Transverse colon (tissue), 4 donors: ENCODE data around the gene TTLL12.

Experiments used
- EP300 ChIP-seq: sonication (generic); formaldehyde crosslinking; IDR thresholded peaks from one replicate; pipeline ENCODE4 v1.6.1; 2017; ENCODE audit warnings: antibody characterized with exemption, low read depth
- POLR2A ChIP-seq: fragments of 450-650 bp; IDR thresholded peaks from one replicate; pipeline ENCODE4 v1.6.1; 2016; ENCODE audit warnings: antibody characterized with exemption, mild to moderate bottlenecking, moderate library complexity
- POLR2AphosphoS5 ChIP-seq, 3 donors: sonication (generic); formaldehyde crosslinking; IDR thresholded peaks; one replicate each; pipeline ENCODE4 v1.6.1; 2016; ENCODE audit warnings: antibody characterized with exemption in 3 of 3
- TF ChIP-seq, protein P1 (sequence below), 5 experiments: fragments of 200-600 bp in 3 of 5; fragments of 450-650 bp in 2 of 5; sonication (generic) in 3 of 5; IDR thresholded peaks; 1 replicate in 2 of 5; 2 replicates in 3 of 5; pipeline ENCODE4 v1.5.1; 2016 to 2017; ENCODE audit warnings: antibody characterized with exemption in 5 of 5, inconsistent platforms in 3 of 5, mild to moderate bottlenecking in 2 of 5, moderate library complexity in 1 of 5

DNA sequence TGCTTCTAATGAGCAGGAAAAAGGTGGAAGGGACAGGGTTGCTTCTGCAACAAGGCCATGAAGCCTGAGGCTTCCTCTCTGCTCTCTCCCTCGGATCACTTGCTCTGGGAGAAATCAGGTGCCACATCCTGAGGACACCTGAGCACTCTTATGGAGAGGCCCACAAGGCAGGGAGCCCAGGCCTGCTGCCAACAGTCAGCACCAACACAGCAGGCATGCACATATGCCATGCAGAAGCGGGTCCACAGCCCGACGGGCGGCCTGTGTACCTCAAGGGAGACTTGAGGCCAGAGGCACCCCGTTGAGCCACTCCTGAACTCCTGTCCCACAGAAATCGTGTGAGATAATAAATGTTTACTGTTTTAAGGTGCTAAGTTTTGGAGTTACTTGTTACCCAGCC lies 9.5 kb downstream of the TTLL12 start:
- TF ChIP-seq POLR2AphosphoS5 (IDR thresholded peaks at IDR 0.05) (no peak), EP300 (no peak), POLR2A (no peak)
- TF ChIP-seq, protein P1, sequence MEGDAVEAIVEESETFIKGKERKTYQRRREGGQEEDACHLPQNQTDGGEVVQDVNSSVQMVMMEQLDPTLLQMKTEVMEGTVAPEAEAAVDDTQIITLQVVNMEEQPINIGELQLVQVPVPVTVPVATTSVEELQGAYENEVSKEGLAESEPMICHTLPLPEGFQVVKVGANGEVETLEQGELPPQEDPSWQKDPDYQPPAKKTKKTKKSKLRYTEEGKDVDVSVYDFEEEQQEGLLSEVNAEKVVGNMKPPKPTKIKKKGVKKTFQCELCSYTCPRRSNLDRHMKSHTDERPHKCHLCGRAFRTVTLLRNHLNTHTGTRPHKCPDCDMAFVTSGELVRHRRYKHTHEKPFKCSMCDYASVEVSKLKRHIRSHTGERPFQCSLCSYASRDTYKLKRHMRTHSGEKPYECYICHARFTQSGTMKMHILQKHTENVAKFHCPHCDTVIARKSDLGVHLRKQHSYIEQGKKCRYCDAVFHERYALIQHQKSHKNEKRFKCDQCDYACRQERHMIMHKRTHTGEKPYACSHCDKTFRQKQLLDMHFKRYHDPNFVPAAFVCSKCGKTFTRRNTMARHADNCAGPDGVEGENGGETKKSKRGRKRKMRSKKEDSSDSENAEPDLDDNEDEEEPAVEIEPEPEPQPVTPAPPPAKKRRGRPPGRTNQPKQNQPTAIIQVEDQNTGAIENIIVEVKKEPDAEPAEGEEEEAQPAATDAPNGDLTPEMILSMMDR (IDR thresholded peaks at IDR 0.05): no peak
